GM12878 (cell line): ENCODE measurements around the gene DOK7.

ENCODE experiments used
- POLR2A ChIP-seq: IDR thresholded peaks from 2 replicates; pipeline ENCODE4 v1.6.1; 2011; ENCODE audit warnings: low read depth, mild to moderate bottlenecking, low read length
- RAD21 ChIP-seq: IDR thresholded peaks from 2 replicates; pipeline ENCODE4 v1.6.1; 2011; ENCODE audit warnings: mild to moderate bottlenecking, low read depth, low read length, moderate library complexity; ENCODE audit not compliant: insufficient read depth
- TCF12 ChIP-seq: IDR thresholded peaks from 2 replicates; pipeline ENCODE4 v1.6.1; 2011; ENCODE audit warnings: low read depth, mild to moderate bottlenecking, low read length

GRCh38 chr4:3440011-3440410 is 23.1 kb upstream of the DOK7 start:
- TF ChIP-seq RAD21 (no peak), TCF12 (no peak), POLR2A (no peak)
